Activated T-helper 2 cell treated with anti-CD3 and anti-CD28 coated beads, Interferon-gamma antibody, Interleukin-2, Interleukin-4, amounts not matched to agents 10 μg/mL and 5 μg/mL and 100 μg/mL, durations not matched to agents 14 hours and 24 hours and 36 hours (primary cell): Measurements from ENCODE around the gene GLA. TPM values are rescaled to one million over a fixed set of nuclear protein-coding genes. Genes with fewer than 3 reads are reported as not detected.
A peak's percentile ranks its signal among the peaks of the same experiment; 100 is the strongest.

Experiments
- DNase-seq: peaks from one replicate; pipeline ENCODE4 v3.0.0; 2021; ENCODE audit warnings: low spot score
- H3K27ac Mint-ChIP-seq: one replicate; pipeline ENCODE4 v1.8.0; 2021; ENCODE audit warnings: mixed read lengths
- H3K27me3 Mint-ChIP-seq: one replicate; pipeline ENCODE4 v1.8.0; 2021; ENCODE audit warnings: low read depth, mixed read lengths
- H3K36me3 Mint-ChIP-seq: one replicate; pipeline ENCODE4 v1.8.0; 2021; ENCODE audit warnings: low read depth, mixed read lengths
- H3K4me1 Mint-ChIP-seq: one replicate; pipeline ENCODE4 v1.8.0; 2021; ENCODE audit warnings: low read depth, mixed read lengths
- H3K4me3 Mint-ChIP-seq: one replicate; pipeline ENCODE4 v1.8.0; 2021; ENCODE audit warnings: low read depth, mild to moderate bottlenecking, moderate library complexity, mixed read lengths
- H3K9me3 Mint-ChIP-seq: one replicate; pipeline ENCODE4 v1.8.0; 2021; ENCODE audit warnings: mixed read lengths
- intact Hi-C: fragments of 100-400 bp; cut with micrococcal nuclease; formaldehyde crosslinking; loops from one replicate; pipeline ENCODE4 v1.15.1; 2023
- total RNA-seq: library from RNA; stranded (reverse); gene quantifications from 2 replicates; pipeline ENCODE4 v1.2.3, GENCODE V29; 2022

GLA gene
- total RNA-seq, 1 donor from 2014 or later = 89.1 TPM

GRCh38 chrX:101368800-101369199, 38.9 kb downstream of the GLA start:
- Mint-ChIP-seq H3K27me3 (peaks cover 4% of the 10 kb centered on the region), H3K27ac (no peak overlapping the region), H3K36me3 (no peaks in the 10 kb centered on the region), H3K9me3 (no peaks in the 10 kb centered on the region), H3K4me3 (no peak overlapping the region), H3K4me1 (peaks cover 5% of the 10 kb centered on the region)
- intact Hi-C loops = no loop called here
- no peak for DNase-seq

GRCh38 chrX:101365301-101365795, 42.4 kb downstream of the GLA start:
- intact Hi-C loops = no loop called here
- Mint-ChIP-seq H3K4me3 (no peak overlapping the region), H3K27me3 (peaks cover 4% of the 10 kb centered on the region), H3K9me3 (no peaks in the 10 kb centered on the region), H3K36me3 (no peaks in the 10 kb centered on the region), H3K4me1 (no peaks in the 10 kb centered on the region), H3K27ac (no peak overlapping the region)
- DNase-seq = no peak

DNA sequence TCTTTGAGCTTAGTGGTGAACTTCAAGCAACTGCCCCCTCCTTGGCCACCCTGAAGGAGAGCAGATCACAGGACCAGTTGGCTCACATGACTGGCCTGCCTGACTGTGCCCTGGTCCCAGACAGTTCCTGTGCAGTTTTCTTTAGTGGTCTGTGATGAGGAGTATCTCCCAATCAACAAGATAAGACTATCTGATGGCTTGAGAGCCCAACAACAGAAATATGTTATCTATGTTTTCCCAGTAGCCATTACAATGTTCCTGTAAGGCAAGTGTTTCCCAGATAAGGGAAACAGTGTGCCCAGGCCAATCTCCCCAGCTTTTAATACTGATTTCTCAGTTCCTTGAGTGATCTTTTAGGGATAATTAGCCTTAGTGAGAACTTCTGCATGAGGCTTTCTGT, 45.0 kb downstream of the GLA start:
- no peaks in the 10 kb centered on the region for H3K9me3 Mint-ChIP-seq
- no peaks in the 10 kb centered on the region for H3K27me3 Mint-ChIP-seq
- H3K4me1 Mint-ChIP-seq = peaks cover 3% of the 10 kb centered on the region
- intact Hi-C loops = no loop called here
- no peak overlapping the region for H3K4me3 Mint-ChIP-seq
- no peaks in the 10 kb centered on the region for H3K36me3 Mint-ChIP-seq
- no peak overlapping the region for H3K27ac Mint-ChIP-seq
- no peak for DNase-seq

DNA sequence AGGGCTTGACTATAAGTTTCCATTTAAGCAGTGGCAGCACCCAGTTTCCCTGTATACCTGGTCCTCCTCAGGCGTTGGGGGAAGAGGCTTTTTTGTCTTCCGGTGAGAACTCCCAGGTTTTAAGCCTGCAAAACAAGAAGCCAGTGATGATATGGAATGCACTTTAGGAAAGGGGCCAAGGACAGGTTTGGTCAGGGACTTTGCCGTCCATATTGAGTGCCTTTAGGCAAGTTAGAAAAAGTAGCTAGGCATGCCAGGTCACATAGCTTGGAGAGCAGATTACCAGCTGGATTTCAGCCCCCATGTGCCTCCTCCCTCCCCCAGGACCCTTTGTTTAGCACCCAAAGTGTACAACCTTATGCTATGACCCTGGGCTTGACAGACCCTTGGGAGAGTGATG, 45.6 kb downstream of the GLA start:
- no peaks in the 10 kb centered on the region for H3K36me3 Mint-ChIP-seq
- intact Hi-C loops = no loop called here
- H3K9me3 Mint-ChIP-seq = no peaks in the 10 kb centered on the region
- H3K27ac Mint-ChIP-seq = no peak overlapping the region
- H3K27me3 Mint-ChIP-seq = no peaks in the 10 kb centered on the region
- no peak overlapping the region for H3K4me3 Mint-ChIP-seq
- H3K4me1 Mint-ChIP-seq = peaks cover 3% of the 10 kb centered on the region
- no peak for DNase-seq

DNA sequence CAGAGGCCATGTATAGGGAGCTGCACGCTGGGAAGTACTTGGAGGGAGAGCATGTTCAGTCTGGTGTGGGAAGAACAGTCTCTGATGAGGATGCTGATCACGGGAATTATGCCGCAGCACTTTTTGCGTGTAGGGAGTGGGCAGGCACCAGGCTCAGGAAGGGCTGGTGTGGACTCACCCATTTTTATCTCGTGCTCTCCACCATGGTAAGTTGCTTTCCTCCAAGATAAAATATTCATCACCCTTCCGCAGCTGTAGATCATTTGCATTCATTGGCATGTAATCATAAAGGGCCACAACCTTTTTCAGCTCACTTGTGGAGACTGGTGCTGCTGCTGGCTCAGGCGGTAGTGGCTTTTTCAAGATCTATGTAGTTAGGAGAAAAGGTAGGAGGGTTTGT, 47.3 kb downstream of the GLA start:
- H3K4me1 Mint-ChIP-seq = peaks cover 3% of the 10 kb centered on the region
- no peak overlapping the region for H3K27ac Mint-ChIP-seq
- DNase-seq = no peak
- no peak overlapping the region for H3K4me3 Mint-ChIP-seq
- H3K27me3 Mint-ChIP-seq = no peaks in the 10 kb centered on the region
- intact Hi-C loops = no loop called here
- H3K36me3 Mint-ChIP-seq = no peaks in the 10 kb centered on the region
- H3K9me3 Mint-ChIP-seq = no peaks in the 10 kb centered on the region

GRCh38 chrX:101359966-101360365, 47.8 kb downstream of the GLA start:
- peaks cover 3% of the 10 kb centered on the region for H3K4me1 Mint-ChIP-seq
- H3K27me3 Mint-ChIP-seq = no peaks in the 10 kb centered on the region
- H3K27ac Mint-ChIP-seq = no peak overlapping the region
- DNase-seq = no peak
- H3K36me3 Mint-ChIP-seq = no peaks in the 10 kb centered on the region
- H3K9me3 Mint-ChIP-seq = no peaks in the 10 kb centered on the region
- H3K4me3 Mint-ChIP-seq = no peak overlapping the region
- intact Hi-C loops = no loop called here

DNA sequence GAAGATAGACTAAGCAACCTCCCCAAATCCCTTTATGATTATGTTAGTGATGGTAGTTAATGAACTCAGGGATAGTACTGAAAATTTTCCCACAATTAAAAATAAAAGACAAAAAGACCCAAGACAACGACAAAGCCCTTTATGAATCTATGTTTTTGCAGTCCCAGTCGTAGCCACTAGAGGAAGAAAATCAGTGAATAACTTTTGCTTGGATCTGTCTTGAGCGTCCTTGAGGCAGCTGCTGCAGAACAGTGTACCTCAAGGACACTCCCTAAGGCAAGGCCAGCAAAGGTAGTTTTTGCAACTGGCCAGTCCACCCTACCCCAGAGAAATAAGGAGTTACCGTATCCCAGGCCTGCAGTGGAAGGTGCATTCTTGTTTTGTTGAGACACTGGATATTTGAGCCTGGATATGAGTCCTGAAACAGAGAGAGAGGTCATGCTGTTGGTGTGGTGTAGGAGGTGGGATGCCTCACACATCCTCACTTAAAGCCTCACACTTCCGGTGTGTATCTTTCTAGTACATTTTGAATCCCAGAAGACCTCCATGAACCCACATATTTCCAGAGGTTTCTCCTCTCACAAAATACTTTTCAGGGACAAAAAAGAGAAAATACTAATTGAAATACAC, 50.4 kb downstream of the GLA start:
- Mint-ChIP-seq H3K27me3 (no peaks in the 10 kb centered on the region), H3K27ac (no peak overlapping the region), H3K4me1 (peaks cover 3% of the 10 kb centered on the region), H3K36me3 (no peaks in the 10 kb centered on the region), H3K4me3 (no peak overlapping the region), H3K9me3 (no peaks in the 10 kb centered on the region)
- no peak for DNase-seq
- intact Hi-C loops = loop anchor here (1.0 kb wide), 1 partner anchor 24 kb away; no protein-coding TSS in a partner anchor

DNA sequence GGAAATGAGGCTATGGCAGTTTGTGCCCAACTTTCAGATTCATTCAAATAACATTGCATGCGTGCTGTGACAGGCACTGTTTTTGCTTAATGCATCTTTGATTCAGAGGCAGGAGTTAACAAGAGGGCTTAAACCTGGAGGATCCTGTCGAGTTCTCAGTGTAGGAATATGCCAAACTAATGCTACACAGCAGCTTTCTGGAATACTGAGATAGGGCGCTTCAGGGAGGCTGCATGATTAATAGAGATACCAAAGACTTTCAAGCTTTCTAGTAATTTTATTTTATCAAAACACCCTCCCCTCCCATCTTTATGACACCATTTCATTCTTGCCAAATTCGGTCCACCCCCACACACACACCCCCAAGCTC, 58.5 kb downstream of the GLA start:
- H3K9me3 Mint-ChIP-seq = no peaks in the 10 kb centered on the region

DNA sequence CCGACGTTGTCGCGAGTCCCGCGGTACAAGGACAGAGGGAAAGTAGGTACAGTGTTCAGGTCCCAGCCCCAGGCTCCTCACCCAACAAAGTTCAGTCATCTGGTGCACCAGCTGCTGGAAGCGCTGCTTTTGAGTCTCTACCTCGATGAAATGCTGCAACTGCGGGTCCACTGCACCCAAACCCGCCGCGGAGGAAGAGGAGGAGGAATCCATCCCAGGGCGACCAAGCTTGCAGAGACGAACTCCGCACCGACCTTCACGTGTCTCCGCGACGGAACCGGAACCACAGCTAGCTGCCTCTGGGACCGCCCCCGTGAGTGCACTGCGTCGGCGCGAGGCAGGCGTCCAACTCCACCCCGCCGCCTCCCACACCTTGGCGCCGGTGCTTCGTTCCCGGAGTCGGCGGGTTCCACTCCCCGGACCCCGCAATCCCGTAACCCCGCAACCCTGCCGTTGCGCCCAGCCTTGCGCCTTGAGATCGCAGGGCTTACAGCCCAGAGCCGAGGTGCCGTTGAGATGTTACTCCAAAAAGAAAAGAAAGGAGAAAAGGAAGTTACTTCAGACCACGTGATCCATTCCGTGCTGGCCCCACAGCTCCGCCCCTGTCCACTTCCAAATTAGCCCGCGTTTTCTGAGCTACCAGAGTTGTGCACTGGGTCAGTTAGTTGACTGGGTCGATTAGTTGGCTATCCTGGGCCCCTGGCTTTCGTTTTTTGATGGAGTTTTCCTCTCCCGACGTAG, 59.1 kb downstream of the GLA start, which contains the start of gene TIMM8A:
Gene TIMM8A (minus strand): TSS at position 291 of the 741 bp plus-strand sequence. CDS start 78 bp downstream, at position 213.
- Mint-ChIP-seq H3K36me3 (peaks cover 21% of the 10 kb centered on the region), H3K4me1 (peaks cover 10% of the 10 kb centered on the region)

More for the DNA sequence above, 58.5 kb downstream of the GLA start:
- Mint-ChIP-seq H3K27ac (peak overlapping the region; percentile 84), H3K27me3 (no peaks in the 10 kb centered on the region), H3K4me1 (peaks cover 10% of the 10 kb centered on the region), H3K36me3 (peaks cover 19% of the 10 kb centered on the region), H3K4me3 (peak overlapping the region; percentile 88)
- no peak for DNase-seq
- intact Hi-C loops = no loop called here

GRCh38 chrX:101347859-101348451, 59.8 kb downstream of the GLA start:
- Mint-ChIP-seq H3K4me3 (peak overlapping the region; percentile 88), H3K4me1 (peaks cover 10% of the 10 kb centered on the region), H3K27ac (peak overlapping the region; percentile 84), H3K27me3 (no peaks in the 10 kb centered on the region), H3K9me3 (no peaks in the 10 kb centered on the region), H3K36me3 (peaks cover 21% of the 10 kb centered on the region)
- DNase-seq = no peak
- intact Hi-C loops = loop anchor here (1.0 kb wide), 2 partner anchors 42 to 59 kb away; partner anchors contain the start of gene GLA

More for the DNA sequence above, 59.1 kb downstream of the GLA start, which contains the start of gene TIMM8A:
- intact Hi-C loops = loop anchor here (1.0 kb wide), 2 partner anchors 42 to 59 kb away; partner anchors contain the start of gene GLA
- peak within 1 kb of the TSS; percentile 88 for H3K4me3 Mint-ChIP-seq
- H3K9me3 Mint-ChIP-seq = no peaks in the 10 kb centered on the region
- DNase-seq = peak; percentile 71
- no peaks in the 10 kb centered on the region for H3K27me3 Mint-ChIP-seq
- peak within 1 kb of the TSS; percentile 84 for H3K27ac Mint-ChIP-seq
